Measurements from ENCODE around the gene LPGAT1.
A peak's percentile ranks its signal among the peaks of the same experiment; 100 is the strongest.
"Not testable (repeated sequence)": the region's sequence is repeated elsewhere in the genome, so short reads cannot be mapped to it uniquely, and the experiment has no call there.

The LPGAT1 gene

GRCh38 chr1:211830328-211831142 lies at the start of gene LPGAT1:
LPGAT1 (minus strand) TSS chr1:211830763; CDS start chr1:211829296, 1,467 bp downstream.
- peak; percentile 38 to 72 (median 39) for DNase-seq (ENCODE audit: low read depth in 3 of 3)

- no peak for DNase-seq (ENCODE audit: low read depth in 3 of 3)
Measured at GRCh38 chr1:211879475-211879874, 48.9 kb upstream of the LPGAT1 start.

- DNase-seq (ENCODE audit: low read depth in 3 of 3) = no peak
Measured at GRCh38 chr1:211876851-211877590, 46.5 kb upstream of the LPGAT1 start.

DNA sequence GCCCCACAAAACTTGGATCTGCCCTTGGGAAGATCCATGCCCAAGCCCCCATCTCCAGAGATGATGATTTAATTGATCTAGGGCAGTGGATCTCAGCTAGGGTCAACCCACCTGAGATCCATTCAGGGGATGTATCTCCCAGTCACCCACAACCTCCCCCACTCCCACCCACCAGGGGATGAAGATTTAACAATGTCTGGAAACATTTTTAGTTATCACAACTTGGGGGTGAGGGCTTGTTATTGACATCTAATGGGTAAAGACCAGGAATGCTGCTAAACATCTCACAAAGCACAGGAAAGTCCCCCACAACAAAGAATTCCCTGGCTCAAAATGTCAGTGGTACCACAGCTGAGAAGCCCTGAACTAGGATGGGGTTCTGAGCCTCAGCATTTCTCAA lies 45.0 kb upstream of the LPGAT1 start:
- DNase-seq (ENCODE audit: low read depth in 3 of 3) = no peak

GRCh38 chr1:211874521-211875347 lies 44.2 kb upstream of the LPGAT1 start:
- DNase-seq (ENCODE audit: low read depth in 3 of 3) = no peak

- not testable (repeated sequence) for DNase-seq (ENCODE audit: low read depth in 3 of 3)
Measured at GRCh38 chr1:211873731-211874130, 43.2 kb upstream of the LPGAT1 start.

- DNase-seq (ENCODE audit: low read depth in 3 of 3) = no peak
Measured at GRCh38 chr1:211870156-211870555, 39.6 kb upstream of the LPGAT1 start.

- DNase-seq (ENCODE audit: low read depth in 3 of 3) = no peak
Measured at GRCh38 chr1:211865180-211865579, 34.6 kb upstream of the LPGAT1 start.

DNA sequence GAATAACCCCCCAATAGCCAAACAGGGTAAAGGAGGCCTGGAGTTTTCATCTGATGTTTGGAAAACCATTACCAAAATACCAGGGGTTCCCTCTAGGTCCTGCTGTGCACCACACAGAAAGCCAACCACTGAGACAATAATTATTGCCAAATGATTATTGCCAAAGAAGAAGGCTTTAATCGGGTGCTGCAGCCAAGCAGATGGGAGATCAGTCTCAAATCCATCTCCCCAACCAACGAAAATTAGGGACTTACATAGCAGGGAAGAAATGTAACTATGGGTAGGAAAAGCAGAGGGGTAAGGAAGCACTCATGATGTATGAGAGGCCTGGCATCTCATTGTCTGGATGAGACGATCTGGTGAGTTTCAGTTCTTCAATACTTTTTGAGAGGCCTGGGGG lies 28.8 kb upstream of the LPGAT1 start:
- DNase-seq (ENCODE audit: low read depth in 3 of 3) = no peak

DNA sequence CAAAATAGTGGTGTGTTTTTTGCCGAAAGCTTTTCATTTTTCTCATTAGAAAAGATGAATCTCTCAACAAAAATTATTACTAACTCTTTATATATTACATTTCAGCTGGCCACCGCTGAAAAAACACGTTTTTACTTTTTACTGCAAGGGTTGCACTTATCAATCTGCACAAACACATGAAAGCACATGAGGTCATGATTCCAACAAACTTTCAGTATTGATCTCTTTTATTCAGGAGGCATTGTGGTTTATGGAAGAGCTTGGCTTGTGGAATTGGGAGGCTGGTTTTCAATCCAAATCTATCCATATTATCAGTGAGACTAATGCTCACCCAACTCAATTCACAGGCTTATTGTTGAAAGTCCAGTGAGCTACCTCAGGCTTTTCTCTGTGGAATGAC lies 20.6 kb upstream of the LPGAT1 start:
- DNase-seq (ENCODE audit: low read depth in 3 of 3) = no peak

DNA sequence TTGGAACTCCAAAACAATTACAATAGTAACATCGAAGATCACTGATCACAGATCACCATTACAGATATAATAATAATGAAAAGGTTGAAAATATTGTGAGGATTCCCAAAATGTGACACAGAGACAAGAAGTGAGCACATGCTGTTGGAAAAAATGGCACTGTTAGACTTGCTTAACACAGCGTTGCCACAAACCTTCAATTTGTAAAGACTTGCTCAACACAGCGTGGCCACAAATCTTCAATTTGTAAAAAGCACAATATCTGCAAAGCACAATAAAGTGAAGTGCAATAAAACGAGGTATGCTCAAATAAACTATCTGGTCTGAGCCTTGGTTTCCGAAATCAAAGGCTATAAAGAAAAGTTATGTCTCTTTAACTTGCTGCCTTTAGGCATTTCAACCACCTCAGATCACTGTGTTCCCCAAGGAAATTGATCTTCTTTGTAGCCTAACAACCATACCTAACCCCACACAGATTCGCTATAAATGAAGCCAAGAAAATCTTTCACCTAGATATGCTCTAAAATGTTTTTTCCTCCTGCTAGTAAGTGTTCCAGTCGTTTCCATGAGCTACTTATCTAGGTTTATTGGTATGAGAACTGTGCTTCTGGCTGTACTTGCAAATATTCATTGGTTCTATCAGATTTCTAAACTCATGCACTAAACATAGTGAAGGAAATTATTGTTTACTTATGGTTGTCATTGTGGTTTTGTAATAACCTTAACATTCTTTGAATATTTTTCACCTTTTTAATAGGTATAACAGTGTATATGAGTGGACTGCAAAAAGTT lies 13.1 kb upstream of the LPGAT1 start:
- DNase-seq (ENCODE audit: low read depth in 3 of 3) = no peak

DNA sequence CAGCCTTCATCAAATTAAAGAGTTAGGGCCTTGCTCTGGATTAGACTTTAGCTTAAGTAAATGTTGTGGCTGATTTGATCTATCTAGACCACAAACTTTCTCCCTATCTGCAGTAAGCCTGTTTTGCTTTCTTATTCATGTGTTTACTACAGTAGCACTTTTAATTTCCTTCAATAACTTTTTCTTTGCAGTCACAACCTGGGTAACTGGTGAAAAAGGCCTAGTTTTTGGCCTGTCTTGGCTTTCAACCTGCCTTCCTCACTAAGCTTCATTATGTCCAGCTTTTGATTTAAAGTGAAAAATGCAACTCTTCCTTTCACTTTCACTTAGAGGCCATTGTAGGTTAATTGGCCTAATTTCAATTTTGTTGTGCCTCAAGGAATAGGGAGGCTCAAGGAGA lies 12.5 kb upstream of the LPGAT1 start:
- DNase-seq (ENCODE audit: low read depth in 3 of 3) = no peak

- DNase-seq (ENCODE audit: low read depth in 3 of 3) = no peak
Measured at GRCh38 chr1:211842518-211842917, 12.0 kb upstream of the LPGAT1 start.

GRCh38 chr1:211839106-211839505 lies 8.5 kb upstream of the LPGAT1 start:
- DNase-seq (ENCODE audit: low read depth in 3 of 3) = no peak

- DNase-seq (ENCODE audit: low read depth in 3 of 3) = no peak
Measured at GRCh38 chr1:211833174-211833820, 2.7 kb upstream of the LPGAT1 start.

DNA sequence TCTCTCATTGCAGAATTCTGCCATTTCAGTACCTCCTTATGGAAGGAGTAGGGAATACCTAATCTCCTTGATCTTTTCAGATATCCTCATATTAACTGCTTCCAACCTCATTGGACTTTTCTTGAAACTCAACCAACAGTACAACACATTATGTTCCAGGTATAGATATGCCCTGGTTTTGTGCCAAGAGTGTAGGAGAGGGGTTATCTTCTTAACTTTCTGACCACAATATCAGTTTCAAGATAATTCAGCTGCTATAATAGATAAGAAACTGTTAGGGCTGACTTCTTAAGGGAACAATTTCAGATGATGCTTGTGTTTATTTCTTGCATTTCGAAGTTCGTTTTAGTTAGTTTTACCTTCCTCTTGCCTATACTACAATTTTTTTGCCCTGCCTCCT lies 2.1 kb upstream of the LPGAT1 start:
- DNase-seq (ENCODE audit: low read depth in 3 of 3) = no peak

GRCh38 chr1:211831558-211832323 lies 1.2 kb upstream of the LPGAT1 start:
- no peak for DNase-seq (ENCODE audit: low read depth in 3 of 3)

- DNase-seq (ENCODE audit: low read depth in 3 of 3) = no peak
Measured at GRCh38 chr1:211830055-211830327, 572 bp downstream of the LPGAT1 start.

DNA sequence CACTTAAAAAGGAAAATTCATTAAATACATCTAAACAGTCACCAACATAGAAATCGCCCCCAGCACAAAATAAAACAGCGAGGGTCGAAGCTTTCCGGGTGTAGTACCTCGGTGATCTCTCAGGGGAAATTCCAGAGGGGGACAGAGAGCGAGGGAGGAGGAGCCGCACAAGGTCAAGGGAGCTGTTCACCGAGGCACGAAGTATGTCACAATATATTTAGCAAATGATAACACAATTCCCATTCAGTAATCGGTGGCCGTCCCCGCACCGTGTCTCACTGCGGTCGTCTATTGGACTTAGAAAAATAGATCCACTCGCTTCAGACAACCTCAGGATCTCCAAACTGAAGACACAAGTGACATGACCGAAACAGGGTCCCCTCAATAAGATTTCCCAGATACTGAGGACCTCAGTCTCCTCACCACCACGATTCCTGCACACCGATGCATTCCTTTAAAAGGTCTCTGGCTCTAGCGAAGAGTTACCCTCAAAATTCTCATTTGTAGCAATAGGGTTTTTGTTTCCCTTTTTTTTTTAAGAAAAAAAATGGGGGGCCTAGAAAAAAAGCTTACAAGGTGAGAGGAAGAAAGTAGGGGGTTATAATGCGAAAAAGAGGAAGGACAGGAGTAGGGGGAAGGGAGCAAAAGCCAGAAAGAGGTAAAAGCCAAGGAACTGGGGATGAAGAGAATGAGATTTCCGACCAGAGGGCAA lies 1.1 kb downstream of the LPGAT1 start:
- no peak for DNase-seq (ENCODE audit: low read depth in 3 of 3)
